ENCODE measurements around the gene SLC35A5.

SLC35A5 gene

GRCh38 chr3:112627919-112628466, 66.1 kb downstream of the SLC35A5 start:
- DNase-seq = no peak

GRCh38 chr3:112629425-112629824, 67.6 kb downstream of the SLC35A5 start:
- no peak for DNase-seq

DNA sequence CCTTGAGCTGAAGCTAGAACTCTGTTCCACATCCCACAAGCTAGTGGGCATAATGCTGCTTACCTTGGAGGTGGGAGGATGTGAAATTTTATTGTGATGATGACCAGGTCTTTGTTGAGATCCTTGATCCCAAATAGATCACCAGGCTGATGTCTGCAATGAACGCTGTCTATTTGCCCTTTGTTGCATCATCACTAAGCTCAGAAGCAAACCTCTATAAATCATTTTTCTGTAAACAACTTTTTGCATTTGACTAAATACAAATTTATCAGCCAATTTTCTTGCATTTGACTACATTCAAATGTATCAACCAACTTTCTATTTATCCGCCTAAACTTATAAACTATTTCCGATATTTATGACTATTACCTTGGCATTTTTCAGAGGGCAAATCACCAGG, 69.4 kb downstream of the SLC35A5 start:
- DNase-seq = no peak

- no peak for DNase-seq
Measured at GRCh38 chr3:112632596-112632995, 70.8 kb downstream of the SLC35A5 start.

DNA sequence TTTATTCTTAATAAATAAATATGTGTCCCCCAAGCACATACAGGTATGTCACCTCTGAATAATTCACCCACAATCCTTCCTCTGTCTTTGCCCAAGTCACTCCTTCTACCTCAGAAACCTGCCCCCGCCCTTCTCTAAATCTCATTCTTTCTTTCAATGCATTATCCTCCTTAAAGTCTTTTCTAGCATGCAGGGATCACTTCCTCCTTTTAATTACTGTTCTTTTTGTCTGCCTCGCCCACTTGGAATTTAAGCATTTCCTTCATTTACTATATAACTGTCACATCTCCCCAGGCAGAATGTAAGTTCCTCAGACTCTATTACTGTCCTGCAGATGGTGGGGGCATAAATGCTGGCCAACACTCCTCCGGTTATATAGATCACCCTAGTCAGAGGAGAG, 71.3 kb downstream of the SLC35A5 start:
- DNase-seq = no peak

DNA sequence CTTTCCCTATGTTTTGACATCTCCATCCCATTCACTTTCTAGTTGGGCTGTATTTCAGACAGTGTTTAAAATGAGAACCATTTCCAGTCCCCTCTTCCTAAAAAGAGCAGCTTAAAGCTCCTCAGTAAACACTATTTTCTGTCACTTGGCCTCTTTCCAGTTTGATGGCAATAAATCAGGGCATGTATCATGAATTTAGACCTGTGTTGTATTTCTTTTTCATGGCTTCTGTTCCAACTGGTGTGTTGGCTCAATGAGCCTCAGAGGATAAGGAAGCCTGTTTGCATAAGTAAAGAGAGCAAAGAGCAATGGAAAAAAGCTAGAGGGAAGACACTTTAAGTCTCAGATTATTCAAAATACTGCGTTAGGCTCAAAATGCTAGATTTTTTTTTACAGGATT, 71.9 kb downstream of the SLC35A5 start:
- DNase-seq = no peak

DNA sequence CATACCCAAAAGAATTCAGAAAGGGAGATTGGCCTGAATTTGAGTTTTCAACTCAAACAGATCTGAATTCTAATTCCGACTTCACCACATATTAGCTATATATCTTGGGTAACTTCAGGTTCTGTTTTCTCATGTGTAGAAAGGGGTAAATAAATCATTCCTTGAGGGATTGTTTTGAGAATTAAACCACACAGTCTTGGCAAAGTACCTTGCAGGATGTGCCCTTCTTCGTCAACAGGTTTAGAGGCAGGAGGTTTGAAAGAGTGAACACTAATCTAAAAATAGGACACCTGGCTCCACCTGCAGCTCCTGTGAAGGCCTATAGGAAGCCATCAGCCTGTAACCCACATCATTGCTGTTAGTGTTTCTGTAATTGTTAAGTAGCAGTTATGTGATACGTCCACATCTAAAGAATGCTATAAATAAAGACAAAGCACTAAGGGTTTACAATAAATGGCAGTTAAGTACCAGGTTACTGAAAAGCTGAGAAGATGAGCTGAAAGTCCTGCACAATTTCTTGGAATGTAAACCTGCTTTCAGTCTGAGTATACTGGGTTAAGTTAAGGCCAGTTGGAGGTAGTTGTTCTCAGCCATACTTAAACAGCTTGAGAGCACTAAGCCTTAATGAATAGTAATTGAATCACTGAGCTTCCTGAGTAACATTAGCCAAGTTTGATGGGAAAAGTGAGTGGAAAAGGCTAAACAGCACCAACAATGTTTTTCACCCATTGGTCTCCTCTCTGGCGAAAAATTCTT, 73.1 kb downstream of the SLC35A5 start:
- no peak for DNase-seq
